Measurements from ENCODE around the gene DRG2. TPM values are rescaled to one million over a fixed set of nuclear protein-coding genes. Genes with fewer than 3 reads are reported as not detected.

The DRG2 gene
- total RNA-seq, 1 donor = 40.2 TPM

DNA sequence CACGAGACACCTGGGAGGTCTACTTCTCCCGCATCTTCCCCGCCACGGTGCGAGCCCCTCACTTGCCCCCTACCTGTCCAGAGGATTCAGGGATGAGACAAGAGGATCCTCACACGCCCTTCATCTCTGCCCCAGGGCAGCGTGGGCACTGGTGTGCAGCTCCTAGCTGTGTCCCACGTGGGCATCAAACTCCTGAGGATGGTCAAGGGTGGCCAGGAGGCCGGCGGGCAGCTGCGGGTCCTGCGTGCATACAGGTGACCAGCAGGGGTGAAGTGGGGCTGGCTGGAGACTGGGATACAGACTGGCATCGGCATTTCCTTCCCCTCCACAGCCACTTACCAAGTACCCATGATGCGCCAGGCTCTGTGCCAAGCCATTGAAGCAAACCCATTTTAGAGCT is 67.4 kb downstream of the DRG2 start:
- Histone ChIP-seq H2AFZ (ENCODE audit: low read length) (no peak overlapping the region), H3K9me3 (ENCODE audit: low read depth, low read length) (no peaks in the 10 kb centered on the region), H3K79me2 (ENCODE audit: insufficient read depth, low read length) (no peaks in the 10 kb centered on the region), H3K27ac (ENCODE audit: low read depth, low read length) (no peak overlapping the region), H3K4me3 (ENCODE audit: insufficient read depth, low read length) (no peak overlapping the region), H3K4me2 (ENCODE audit: insufficient read depth, low read length) (no peak overlapping the region), H3K36me3 (ENCODE audit: insufficient read depth, low read length) (no peaks in the 10 kb centered on the region), H3K4me1 (ENCODE audit: insufficient read depth, low read length) (peaks cover 14% of the 10 kb centered on the region), H4K20me1 (ENCODE audit: insufficient read depth, low read length) (no peaks in the 10 kb centered on the region), H3K27me3 (ENCODE audit: insufficient read depth, low read length) (no peaks in the 10 kb centered on the region)
- TF ChIP-seq, protein P1, sequence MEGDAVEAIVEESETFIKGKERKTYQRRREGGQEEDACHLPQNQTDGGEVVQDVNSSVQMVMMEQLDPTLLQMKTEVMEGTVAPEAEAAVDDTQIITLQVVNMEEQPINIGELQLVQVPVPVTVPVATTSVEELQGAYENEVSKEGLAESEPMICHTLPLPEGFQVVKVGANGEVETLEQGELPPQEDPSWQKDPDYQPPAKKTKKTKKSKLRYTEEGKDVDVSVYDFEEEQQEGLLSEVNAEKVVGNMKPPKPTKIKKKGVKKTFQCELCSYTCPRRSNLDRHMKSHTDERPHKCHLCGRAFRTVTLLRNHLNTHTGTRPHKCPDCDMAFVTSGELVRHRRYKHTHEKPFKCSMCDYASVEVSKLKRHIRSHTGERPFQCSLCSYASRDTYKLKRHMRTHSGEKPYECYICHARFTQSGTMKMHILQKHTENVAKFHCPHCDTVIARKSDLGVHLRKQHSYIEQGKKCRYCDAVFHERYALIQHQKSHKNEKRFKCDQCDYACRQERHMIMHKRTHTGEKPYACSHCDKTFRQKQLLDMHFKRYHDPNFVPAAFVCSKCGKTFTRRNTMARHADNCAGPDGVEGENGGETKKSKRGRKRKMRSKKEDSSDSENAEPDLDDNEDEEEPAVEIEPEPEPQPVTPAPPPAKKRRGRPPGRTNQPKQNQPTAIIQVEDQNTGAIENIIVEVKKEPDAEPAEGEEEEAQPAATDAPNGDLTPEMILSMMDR (IDR thresholded peaks at IDR 0.05; ENCODE audit: extremely low read depth, low read depth, low read length) = no peak
- no peak for DNase-seq (ENCODE audit: insufficient read length, low spot score, missing footprints)

DNA sequence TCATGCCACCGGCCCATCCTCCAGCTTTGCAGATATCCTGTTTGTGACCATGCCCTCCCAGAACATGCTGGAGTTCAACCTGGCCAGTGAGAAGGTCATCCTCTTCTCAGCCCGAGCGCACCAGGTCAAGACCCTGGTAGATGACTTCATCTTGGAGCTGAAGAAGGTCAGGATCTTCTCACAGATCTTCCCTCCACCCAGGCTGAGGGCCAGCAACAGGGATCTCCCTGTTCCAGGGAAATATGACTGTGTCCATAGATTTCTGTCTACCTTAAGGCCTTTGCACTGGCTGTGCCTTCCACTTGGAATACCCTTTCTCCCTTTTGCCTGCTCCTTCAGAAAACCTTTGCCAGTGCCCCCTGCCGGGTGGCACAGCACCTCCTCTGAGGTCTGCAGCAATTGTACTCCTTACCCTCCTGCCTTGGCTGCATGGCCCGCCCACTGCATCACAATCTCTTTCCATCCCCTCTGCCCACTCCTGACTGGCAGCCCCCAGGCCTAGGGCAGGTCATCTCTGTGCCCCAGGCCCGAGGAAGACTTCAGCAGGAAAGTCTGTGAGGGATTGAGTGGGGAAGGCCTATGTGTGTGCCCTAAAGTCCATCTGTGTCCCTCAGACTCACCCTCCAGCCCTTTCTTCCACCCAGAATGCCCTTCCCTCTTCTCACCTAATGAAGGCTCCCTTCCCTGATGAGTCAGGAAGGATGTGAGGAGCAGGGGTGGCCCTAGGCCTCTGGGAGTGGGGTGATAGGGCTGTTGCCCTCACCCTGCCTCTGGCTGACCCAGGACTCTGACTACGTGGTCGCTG is 68.6 kb downstream of the DRG2 start:
- Histone ChIP-seq H3K79me2 (ENCODE audit: insufficient read depth, low read length) (no peaks in the 10 kb centered on the region), H3K36me3 (ENCODE audit: insufficient read depth, low read length) (no peaks in the 10 kb centered on the region), H3K9me3 (ENCODE audit: low read depth, low read length) (no peaks in the 10 kb centered on the region), H3K27me3 (ENCODE audit: insufficient read depth, low read length) (no peaks in the 10 kb centered on the region), H3K4me3 (ENCODE audit: insufficient read depth, low read length) (no peak overlapping the region), H4K20me1 (ENCODE audit: insufficient read depth, low read length) (no peaks in the 10 kb centered on the region), H2AFZ (ENCODE audit: low read length) (no peak overlapping the region), H3K4me1 (ENCODE audit: insufficient read depth, low read length) (peaks cover 16% of the 10 kb centered on the region), H3K27ac (ENCODE audit: low read depth, low read length) (no peak overlapping the region), H3K4me2 (ENCODE audit: insufficient read depth, low read length) (no peak overlapping the region)
- TF ChIP-seq, protein P1 (IDR thresholded peaks at IDR 0.05; ENCODE audit: extremely low read depth, low read depth, low read length) = no peak
- DNase-seq (ENCODE audit: insufficient read length, low spot score, missing footprints) = peak; percentile 88

GRCh38 chr17:18156976-18157280 is 69.2 kb downstream of the DRG2 start:
- Histone ChIP-seq H3K79me2 (ENCODE audit: insufficient read depth, low read length) (no peaks in the 10 kb centered on the region), H3K4me2 (ENCODE audit: insufficient read depth, low read length) (no peak overlapping the region), H3K4me1 (ENCODE audit: insufficient read depth, low read length) (peaks cover 21% of the 10 kb centered on the region), H3K27me3 (ENCODE audit: insufficient read depth, low read length) (no peaks in the 10 kb centered on the region), H3K9me3 (ENCODE audit: low read depth, low read length) (no peaks in the 10 kb centered on the region), H3K27ac (ENCODE audit: low read depth, low read length) (no peak overlapping the region), H4K20me1 (ENCODE audit: insufficient read depth, low read length) (no peaks in the 10 kb centered on the region), H3K4me3 (ENCODE audit: insufficient read depth, low read length) (no peak overlapping the region), H2AFZ (ENCODE audit: low read length) (no peak overlapping the region), H3K36me3 (ENCODE audit: insufficient read depth, low read length) (no peaks in the 10 kb centered on the region)
- DNase-seq (ENCODE audit: insufficient read length, low spot score, missing footprints) = no peak
- TF ChIP-seq, protein P1 (IDR thresholded peaks at IDR 0.05; ENCODE audit: extremely low read depth, low read depth, low read length) = no peak

Other genes with a start within 250 kb of the DRG2 start
- gene TOM1L2, start 115.5 kb upstream of the DRG2 start, total RNA-seq = 32.1 and 38.7 TPM in 2 replicates
- 1.8 and 2.9 TPM in 2 replicates for gene DRC3, start 115.1 kb upstream of the DRG2 start, total RNA-seq
- 19.2 and 20.3 TPM in 2 replicates for gene ATPAF2, start 48.8 kb upstream of the DRG2 start, total RNA-seq
- 13.0 and 13.3 TPM in 2 replicates for gene GID4, start 48.5 kb upstream of the DRG2 start, total RNA-seq
- gene MYO15A, start 20.8 kb downstream of the DRG2 start, total RNA-seq = 1.1 and 1.2 TPM in 2 replicates
- gene ALKBH5, start 95.9 kb downstream of the DRG2 start, total RNA-seq = 103 and 125 TPM in 2 replicates
- gene LLGL1, start 137.7 kb downstream of the DRG2 start, total RNA-seq = 41.0 and 50.3 TPM in 2 replicates
- 208 and 212 TPM in 2 replicates for gene FLII, start 170.8 kb downstream of the DRG2 start, total RNA-seq
- 14.5 and 16.5 TPM in 2 replicates for gene MIEF2, start 172.7 kb downstream of the DRG2 start, total RNA-seq
- 36.2 and 39.5 TPM in 2 replicates for gene TOP3A, start 227.0 kb downstream of the DRG2 start, total RNA-seq
- 22.1 TPM in 2 replicates for gene SMCR8, start 227.3 kb downstream of the DRG2 start, total RNA-seq

All from osteoblast (primary cell).